Stimulated activated CD8-positive, alpha-beta memory T cell treated with anti-CD3 and anti-CD28 coated beads, Interleukin-4, amount 100 ng/mL, for 1 hour (primary cell): Measurements from ENCODE around the gene DYNC1H1.

Source experiments
- DNase-seq, 2 donors: peaks; one replicate each; pipeline ENCODE4 v3.0.0-alpha.2; 2020; ENCODE audit warnings: low read depth in 2 of 2, low spot score in 1 of 2

The DYNC1H1 gene

GRCh38 chr14:102034301-102034700 lies 69.9 kb downstream of the DYNC1H1 start:
- no peak for DNase-seq

- no peak for DNase-seq
Measured at GRCh38 chr14:102035914-102036313, 71.5 kb downstream of the DYNC1H1 start.

GRCh38 chr14:102037686-102038085 lies 73.3 kb downstream of the DYNC1H1 start:
- DNase-seq: no peak

- DNase-seq: no peak
Measured at GRCh38 chr14:102039157-102039556, 74.8 kb downstream of the DYNC1H1 start.

- no peak for DNase-seq
Measured at GRCh38 chr14:102040153-102040552, 75.8 kb downstream of the DYNC1H1 start.

GRCh38 chr14:102042699-102043098 lies 78.3 kb downstream of the DYNC1H1 start:
- DNase-seq: no peak

- DNase-seq: no peak
Measured at GRCh38 chr14:102043251-102044025, 79.1 kb downstream of the DYNC1H1 start.

- DNase-seq: no peak
Measured at GRCh38 chr14:102044566-102044965, 80.2 kb downstream of the DYNC1H1 start.

- no peak for DNase-seq
Measured at GRCh38 chr14:102046337-102047278, 82.2 kb downstream of the DYNC1H1 start.

- DNase-seq: no peak
Measured at GRCh38 chr14:102047808-102048540, 83.6 kb downstream of the DYNC1H1 start.

GRCh38 chr14:102049258-102050025 lies 85.1 kb downstream of the DYNC1H1 start:
- DNase-seq: no peak

- DNase-seq: no peak
Measured at GRCh38 chr14:102050026-102050405, 85.6 kb downstream of the DYNC1H1 start.

GRCh38 chr14:102050625-102051024 lies 86.3 kb downstream of the DYNC1H1 start:
- DNase-seq: no peak

- no peak for DNase-seq
Measured at GRCh38 chr14:102052522-102052921, 88.1 kb downstream of the DYNC1H1 start.

GRCh38 chr14:102055181-102055901 lies 91.0 kb downstream of the DYNC1H1 start:
- DNase-seq: no peak

GRCh38 chr14:102056694-102057442 lies 92.5 kb downstream of the DYNC1H1 start:
- no peak for DNase-seq

- no peak for DNase-seq
Measured at GRCh38 chr14:102057480-102058114, 93.2 kb downstream of the DYNC1H1 start.

- no peak for DNase-seq
Measured at GRCh38 chr14:102058146-102058545, 93.8 kb downstream of the DYNC1H1 start.

- DNase-seq: no peak
Measured at GRCh38 chr14:102058961-102059360, 94.6 kb downstream of the DYNC1H1 start.
